ENCODE results near the gene HAPLN1.

- TF ChIP-seq CTCF (IDR thresholded peaks at IDR 0.05) (no peak), POLR2A (IDR thresholded peaks at IDR 0.05) (no peak)
These were observed 105.8 kb downstream of the HAPLN1 start for GRCh38 chr5:83614841-83615240.
